Mesodermal cell (in vitro differentiated cells): ENCODE data around the gene SYK.

Source experiments
- H3K27ac ChIP-seq: 2 replicates; pipeline ENCODE4 v1.7.0; 2013; ENCODE audit warnings: mild to moderate bottlenecking, low read depth, low read length, moderate library complexity; ENCODE audit not compliant: severe bottlenecking
- H3K36me3 ChIP-seq: 2 replicates; pipeline ENCODE4 v1.7.1; 2013; ENCODE audit warnings: mild to moderate bottlenecking, low read length, moderate library complexity; ENCODE audit not compliant: control insufficient read depth, insufficient read depth
- H3K4me1 ChIP-seq: one replicate; pipeline ENCODE4 v1.7.1; 2013; ENCODE audit warnings: mild to moderate bottlenecking, low read length; ENCODE audit not compliant: insufficient read depth, control insufficient read depth, poor library complexity, severe bottlenecking
- H3K4me3 ChIP-seq: 2 replicates; pipeline ENCODE4 v1.7.0; 2013; ENCODE audit warnings: low read length, control low read depth, mild to moderate bottlenecking; ENCODE audit not compliant: insufficient read depth, poor library complexity, severe bottlenecking; ENCODE audit errors: extremely low read depth
- H3K9me3 ChIP-seq: 2 replicates; pipeline ENCODE4 v1.7.1; 2013; ENCODE audit warnings: mild to moderate bottlenecking, low read length, moderate library complexity; ENCODE audit not compliant: control insufficient read depth
- WGBS, 2 experiments: methylation state at CpG; one replicate each; pipeline ENCODE4 v1.1.5; 2013; ENCODE audit warnings: missing lambda C conversion rate in 2 of 2; ENCODE audit not compliant: insufficient coverage in 2 of 2; 5-methylcytosine and 5-hydroxymethylcytosine counted together

SYK gene

GRCh38 chr9:90795084-90795483, 6.5 kb upstream of the SYK start:
- 90 to 92% methylated on average over 2 of the region's 3 CpGs for WGBS, 2 experiments

DNA sequence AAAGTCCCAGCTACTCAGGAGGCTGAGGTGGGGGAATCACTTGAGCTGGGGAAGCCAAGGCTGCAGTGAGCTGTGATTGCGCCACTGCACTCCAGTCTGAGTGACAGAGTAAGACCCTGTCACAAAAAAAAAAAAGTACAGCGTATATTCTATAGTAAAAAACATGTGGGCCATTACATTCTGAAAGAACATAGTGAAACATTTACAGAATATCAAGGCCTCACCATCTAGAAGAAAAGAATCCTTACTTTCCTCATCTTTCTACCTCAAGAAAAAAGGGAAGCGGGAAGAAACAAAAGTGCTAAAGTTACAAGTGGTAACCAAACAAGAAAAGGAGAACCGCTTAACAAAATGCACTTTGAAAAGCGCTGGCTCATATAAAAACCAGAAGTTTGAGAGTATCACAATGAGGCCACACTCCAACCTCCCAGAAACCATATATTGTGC, 5.7 kb upstream of the SYK start:
- 100% methylated on average over 1 of the region's 5 CpGs; no CpG with 5 or more reads in 1 of the 2 experiments for WGBS, 2 experiments
- no peaks in the 10 kb centered on the region for H3K4me1 ChIP-seq
- H3K4me3 ChIP-seq: no peak overlapping the region
- no peaks in the 10 kb centered on the region for H3K36me3 ChIP-seq
- no peak overlapping the region for H3K27ac ChIP-seq
- H3K9me3 ChIP-seq: no peaks in the 10 kb centered on the region

More at GRCh38 chr9:90795084-90795483, 6.5 kb upstream of the SYK start:
- H3K27ac ChIP-seq: no peak overlapping the region
- no peaks in the 10 kb centered on the region for H3K4me1 ChIP-seq
- no peak overlapping the region for H3K4me3 ChIP-seq
- H3K36me3 ChIP-seq: no peaks in the 10 kb centered on the region
- H3K9me3 ChIP-seq: no peaks in the 10 kb centered on the region

- H3K27ac ChIP-seq: no peak overlapping the region
- H3K4me3 ChIP-seq: no peak overlapping the region
- H3K4me1 ChIP-seq: peaks cover 3% of the 10 kb centered on the region
- H3K36me3 ChIP-seq: no peaks in the 10 kb centered on the region
- H3K9me3 ChIP-seq: no peaks in the 10 kb centered on the region
- 89 to 96% methylated on average over 4 of the region's 5 CpGs for WGBS, 2 experiments
Observed at GRCh38 chr9:90799271-90799852, 2.3 kb upstream of the SYK start.

DNA sequence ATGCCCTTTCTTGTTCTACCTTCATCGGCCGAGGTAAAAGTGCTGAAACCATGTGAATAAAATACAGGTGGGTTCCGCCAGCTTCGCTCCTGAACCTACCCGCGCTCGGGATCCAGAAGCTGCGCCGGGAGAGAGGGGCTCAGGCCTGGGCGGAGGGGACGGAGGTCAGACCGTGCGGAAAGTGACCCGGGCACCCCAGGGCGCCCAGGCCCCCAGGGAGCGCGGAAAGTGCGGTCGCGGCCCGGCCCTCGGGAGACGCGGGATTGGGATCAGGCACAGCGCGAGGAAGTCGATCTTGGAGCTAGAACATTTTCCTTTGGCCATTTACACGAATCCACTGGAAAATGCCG, 329 bp downstream of the SYK start:
- WGBS, 2 experiments: 6 to 7% methylated on average over 16 to 28 of the region's 29 CpGs
- Histone ChIP-seq H3K9me3 (no peaks in the 10 kb centered on the region), H3K36me3 (no peaks in the 10 kb centered on the region), H3K27ac (no peak overlapping the region), H3K4me1 (peaks cover 3% of the 10 kb centered on the region), H3K4me3 (peak overlapping the region; percentile 36)

DNA sequence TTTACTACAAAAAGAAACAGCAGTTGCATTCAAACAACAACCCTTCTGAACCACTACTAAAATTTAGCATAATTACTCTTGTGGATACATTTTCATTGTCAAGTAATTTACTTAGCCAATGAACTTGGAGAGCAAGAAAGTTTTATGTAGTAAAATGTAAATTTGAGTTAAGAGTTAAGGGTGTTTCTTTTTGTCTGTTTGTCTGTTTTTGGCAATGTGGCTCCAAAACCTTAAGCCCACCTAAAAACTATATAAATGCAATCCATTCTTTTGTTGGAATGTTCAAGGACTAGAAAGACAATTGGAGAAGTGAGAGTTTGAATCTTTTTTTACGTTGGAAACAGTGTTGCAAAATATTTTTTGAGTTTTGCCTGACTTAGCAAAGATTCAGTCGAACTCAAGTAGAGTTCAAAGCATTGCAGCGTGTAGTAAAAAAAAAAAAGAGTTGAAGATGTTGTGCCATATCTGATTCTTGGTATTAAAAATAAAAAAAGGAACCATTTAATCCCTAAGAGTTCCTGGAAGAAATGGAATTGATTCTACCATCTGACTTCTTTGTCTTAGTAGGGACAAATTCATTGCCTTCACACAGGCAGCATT, 867 bp downstream of the SYK start:
- Histone ChIP-seq H3K4me3 (no peak overlapping the region), H3K27ac (no peak overlapping the region), H3K9me3 (no peaks in the 10 kb centered on the region), H3K36me3 (no peaks in the 10 kb centered on the region), H3K4me1 (peaks cover 3% of the 10 kb centered on the region)
- 63 to 70% methylated on average over 2 to 3 of the region's 3 CpGs for WGBS, 2 experiments

- WGBS, 2 experiments: 100% methylated on average over 1 of the region's 3 CpGs; no CpG with 5 or more reads in 1 of the 2 experiments
- no peak overlapping the region for H3K4me3 ChIP-seq
- H3K4me1 ChIP-seq: peaks cover 3% of the 10 kb centered on the region
- no peaks in the 10 kb centered on the region for H3K36me3 ChIP-seq
- no peak overlapping the region for H3K27ac ChIP-seq
- H3K9me3 ChIP-seq: no peaks in the 10 kb centered on the region
Observed at GRCh38 chr9:90803860-90804593, 2.4 kb downstream of the SYK start.

- no peaks in the 10 kb centered on the region for H3K36me3 ChIP-seq
- WGBS, 2 experiments: 88 to 100% methylated on average over 3 to 4 of the region's 6 CpGs
- H3K9me3 ChIP-seq: no peaks in the 10 kb centered on the region
Observed at GRCh38 chr9:90805006-90805996, 3.7 kb downstream of the SYK start.

DNA sequence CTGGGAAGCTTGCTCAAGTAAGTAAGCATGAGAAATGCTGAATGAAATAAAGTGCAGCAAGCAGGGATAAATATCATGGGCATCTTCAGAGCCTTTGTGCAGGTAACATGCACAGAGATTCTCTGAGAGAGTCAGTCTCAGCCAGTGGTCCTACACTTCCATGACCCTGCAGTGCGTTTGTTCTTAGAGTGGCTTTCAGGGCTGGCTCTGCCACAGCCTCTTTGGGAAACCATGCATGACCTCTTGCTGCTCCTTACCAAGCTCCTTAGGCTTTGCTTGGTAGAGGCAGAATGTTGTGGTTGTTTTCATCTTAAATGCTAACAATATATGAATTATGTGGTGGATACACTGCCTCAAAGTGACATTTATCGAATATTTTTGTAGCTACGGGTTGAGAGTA, 5.4 kb downstream of the SYK start:
- Histone ChIP-seq H3K36me3 (no peaks in the 10 kb centered on the region), H3K4me3 (no peak overlapping the region), H3K4me1 (peaks cover under 1% of the 10 kb centered on the region), H3K27ac (no peak overlapping the region), H3K9me3 (no peaks in the 10 kb centered on the region)
- WGBS, 2 experiments: 79 to 88% methylated on average over 3 of the region's 3 CpGs

More at GRCh38 chr9:90805006-90805996, 3.7 kb downstream of the SYK start:
- no peak overlapping the region for H3K27ac ChIP-seq
- no peak overlapping the region for H3K4me3 ChIP-seq
- peaks cover 3% of the 10 kb centered on the region for H3K4me1 ChIP-seq

DNA sequence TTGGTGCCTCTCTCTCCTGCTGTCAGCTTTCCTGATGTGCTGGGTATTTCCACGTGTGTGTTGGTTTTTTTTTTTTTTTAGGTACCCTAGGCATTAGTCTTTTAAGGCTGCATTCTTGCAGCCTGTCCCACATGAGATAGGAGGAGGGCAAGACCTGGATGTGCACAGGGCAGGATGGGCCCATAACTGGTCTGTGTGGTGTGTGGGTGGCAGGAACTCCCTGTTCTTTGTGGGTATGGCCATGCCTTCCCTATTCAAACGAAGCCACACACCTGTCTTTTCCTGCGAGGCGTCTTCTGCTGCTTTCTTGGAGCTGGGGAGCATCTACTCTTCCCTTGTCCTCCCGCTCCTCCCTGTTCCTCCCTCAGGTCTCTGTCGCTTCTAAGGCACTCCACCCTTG, 6.8 kb downstream of the SYK start:
- Histone ChIP-seq H3K36me3 (no peaks in the 10 kb centered on the region), H3K4me1 (no peaks in the 10 kb centered on the region), H3K9me3 (no peaks in the 10 kb centered on the region), H3K27ac (no peak overlapping the region), H3K4me3 (no peak overlapping the region)
- WGBS, 2 experiments: 79 to 81% methylated on average over 6 of the region's 6 CpGs

DNA sequence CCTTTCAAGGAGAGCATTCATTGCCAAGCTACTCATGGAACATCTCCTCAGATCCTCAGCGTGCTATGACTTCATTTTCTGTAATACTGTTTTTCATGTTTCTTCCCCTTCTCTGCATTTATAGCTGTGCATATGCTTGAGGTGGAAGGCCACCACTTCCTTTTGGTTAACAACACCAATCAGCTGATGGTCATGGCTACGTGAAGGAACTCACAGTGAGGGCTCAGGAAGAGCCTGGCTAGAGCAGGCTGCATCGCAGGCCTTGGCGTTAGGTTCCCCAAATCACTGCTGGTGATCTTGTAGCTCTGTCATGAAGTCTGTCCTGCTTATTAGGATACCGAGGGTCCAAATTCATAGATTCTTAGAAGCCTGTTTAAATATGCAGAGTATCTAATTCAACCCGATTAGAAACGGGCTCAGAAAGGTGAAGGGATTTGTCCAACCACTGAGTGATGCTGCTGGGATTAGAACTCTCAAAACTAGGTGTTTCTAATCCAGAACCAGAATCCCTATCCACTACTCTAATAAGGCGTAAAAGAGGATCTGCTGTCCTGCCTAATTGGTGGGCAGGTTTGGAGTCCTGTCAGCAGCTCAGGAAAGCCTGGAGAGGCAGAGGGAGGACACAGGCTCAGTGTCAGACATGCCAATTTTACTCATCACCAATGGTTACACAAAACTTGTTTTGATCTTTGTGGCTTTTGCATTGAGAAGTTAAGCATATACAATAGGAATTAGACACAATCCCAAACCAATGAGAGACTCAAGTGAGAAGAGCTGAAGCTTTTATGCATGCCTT, 7.5 kb downstream of the SYK start:
- no peak overlapping the region for H3K27ac ChIP-seq
- H3K4me3 ChIP-seq: no peak overlapping the region
- WGBS, 2 experiments: 89% methylated on average over 4 to 5 of the region's 8 CpGs
- no peaks in the 10 kb centered on the region for H3K36me3 ChIP-seq
- H3K4me1 ChIP-seq: no peaks in the 10 kb centered on the region
- H3K9me3 ChIP-seq: no peaks in the 10 kb centered on the region
